ENCODE results near the gene GAN. TPM values are rescaled to one million over a fixed set of nuclear protein-coding genes. Genes with fewer than 3 reads are reported as not detected.

GAN gene
- total and polyA plus RNA-seq, 9 of the 15 experiments (the other 6 are each of a cell fraction or from before 2014, with no cell fraction given) = 0.83 to 15.1 (median 5.2) TPM

DNA sequence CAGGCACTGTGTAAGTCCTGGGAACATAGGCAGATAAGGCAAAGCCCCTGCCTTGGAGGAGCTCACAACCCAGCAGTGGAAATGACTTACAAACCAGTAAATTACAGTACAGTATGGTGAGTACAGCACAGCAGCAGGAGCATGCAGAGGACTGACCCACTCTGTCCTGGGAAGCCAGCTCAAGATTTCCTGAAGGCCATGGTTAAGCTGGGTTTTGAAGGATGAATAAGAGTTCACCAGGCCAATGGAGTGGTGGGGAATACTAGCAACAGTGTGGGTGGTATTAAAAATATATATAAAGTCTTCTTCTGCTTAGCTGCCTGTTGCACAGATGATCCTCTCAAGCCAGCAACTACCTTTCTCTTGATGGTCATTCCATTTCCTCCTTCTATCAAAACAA is 3.0 kb upstream of the GAN start:
- ChIA-PET CTCF (ENCODE audit: low intra/inter-chr PET ratio) (no interaction called here), POLR2A (interaction anchor here (2.0 kb wide), 1 partner anchor 10 kb away, joined by 11 read pairs; no protein-coding TSS in a partner anchor)

More for the DNA sequence above, 3.0 kb upstream of the GAN start:
- in situ Hi-C loops (cut with MboI) = no loop called here
- H3K9ac ChIP-seq (ENCODE audit: insufficient read depth in 1 of 2, low read depth in 2 of 2, low read length in 2 of 2) = no peak overlapping the region
- no TSS peak for BruUV-seq (replicated peaks)
- peaks cover 15 to 22% of the 10 kb centered on the region in 2 experiments for H3K4me1 ChIP-seq (replicated peaks in 1 of 2; ENCODE audit: control insufficient read depth in 2 of 2, insufficient read depth in 2 of 2, low read length in 2 of 2)
- ATAC-seq (no peak), DNase-seq (ENCODE audit: extremely low read depth in 1 of 4, low spot score in 3 of 4) (no peak), FAIRE-seq (no peak)
- intact Hi-C loops (cut with micrococcal nuclease) = no loop called here
- peaks cover 6% of the 10 kb centered on the region; the same call in 1 of the 2 replicates for H4K20me1 ChIP-seq (replicated peaks; ENCODE audit: control insufficient read depth, insufficient read depth, low read length)
- H2AFZ ChIP-seq (ENCODE audit: low read depth, low read length) = no peak overlapping the region
- H3K9me3 ChIP-seq (replicated peaks; ENCODE audit: control insufficient read depth, insufficient read depth, low read depth, low read length) = no peaks in the 10 kb centered on the region
- no peaks in the 10 kb centered on the region for H3K36me3 ChIP-seq (ENCODE audit: control insufficient read depth, insufficient read depth, low read length)
- no peak overlapping the region for H3K4me3 ChIP-seq
- H3K9me1 ChIP-seq (ENCODE audit: control insufficient read depth, insufficient read depth, low read length) = no peaks in the 10 kb centered on the region
- H3K27ac ChIP-seq (ENCODE audit: extremely low read depth, low read depth, low read length) = no peak overlapping the region
- H3K4me2 ChIP-seq (ENCODE audit: insufficient read depth, low read length) = no peak overlapping the region
- peaks cover 0 to 4% of the 10 kb centered on the region in 2 experiments; a peak in 1 of 5 replicates for H3K27me3 ChIP-seq (ENCODE audit: control insufficient read depth in 2 of 2, insufficient read depth in 2 of 2, low read length in 2 of 2)
- TF ChIP-seq, protein P1, sequence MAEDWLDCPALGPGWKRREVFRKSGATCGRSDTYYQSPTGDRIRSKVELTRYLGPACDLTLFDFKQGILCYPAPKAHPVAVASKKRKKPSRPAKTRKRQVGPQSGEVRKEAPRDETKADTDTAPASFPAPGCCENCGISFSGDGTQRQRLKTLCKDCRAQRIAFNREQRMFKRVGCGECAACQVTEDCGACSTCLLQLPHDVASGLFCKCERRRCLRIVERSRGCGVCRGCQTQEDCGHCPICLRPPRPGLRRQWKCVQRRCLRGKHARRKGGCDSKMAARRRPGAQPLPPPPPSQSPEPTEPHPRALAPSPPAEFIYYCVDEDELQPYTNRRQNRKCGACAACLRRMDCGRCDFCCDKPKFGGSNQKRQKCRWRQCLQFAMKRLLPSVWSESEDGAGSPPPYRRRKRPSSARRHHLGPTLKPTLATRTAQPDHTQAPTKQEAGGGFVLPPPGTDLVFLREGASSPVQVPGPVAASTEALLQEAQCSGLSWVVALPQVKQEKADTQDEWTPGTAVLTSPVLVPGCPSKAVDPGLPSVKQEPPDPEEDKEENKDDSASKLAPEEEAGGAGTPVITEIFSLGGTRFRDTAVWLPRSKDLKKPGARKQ (CRISPR knock-in tag; IDR thresholded peaks at IDR 0.05) = no peak
- no peak for TF ChIP-seq ZNF445 (CRISPR knock-in tag; IDR thresholded peaks at IDR 0.05; ENCODE audit: low read depth)
- TF ChIP-seq, protein P2, sequence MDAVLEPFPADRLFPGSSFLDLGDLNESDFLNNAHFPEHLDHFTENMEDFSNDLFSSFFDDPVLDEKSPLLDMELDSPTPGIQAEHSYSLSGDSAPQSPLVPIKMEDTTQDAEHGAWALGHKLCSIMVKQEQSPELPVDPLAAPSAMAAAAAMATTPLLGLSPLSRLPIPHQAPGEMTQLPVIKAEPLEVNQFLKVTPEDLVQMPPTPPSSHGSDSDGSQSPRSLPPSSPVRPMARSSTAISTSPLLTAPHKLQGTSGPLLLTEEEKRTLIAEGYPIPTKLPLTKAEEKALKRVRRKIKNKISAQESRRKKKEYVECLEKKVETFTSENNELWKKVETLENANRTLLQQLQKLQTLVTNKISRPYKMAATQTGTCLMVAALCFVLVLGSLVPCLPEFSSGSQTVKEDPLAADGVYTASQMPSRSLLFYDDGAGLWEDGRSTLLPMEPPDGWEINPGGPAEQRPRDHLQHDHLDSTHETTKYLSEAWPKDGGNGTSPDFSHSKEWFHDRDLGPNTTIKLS (IDR thresholded peaks at IDR 0.05; ENCODE audit: borderline replicate concordance, low read depth) = no peak
- TF ChIP-seq, protein P3, sequence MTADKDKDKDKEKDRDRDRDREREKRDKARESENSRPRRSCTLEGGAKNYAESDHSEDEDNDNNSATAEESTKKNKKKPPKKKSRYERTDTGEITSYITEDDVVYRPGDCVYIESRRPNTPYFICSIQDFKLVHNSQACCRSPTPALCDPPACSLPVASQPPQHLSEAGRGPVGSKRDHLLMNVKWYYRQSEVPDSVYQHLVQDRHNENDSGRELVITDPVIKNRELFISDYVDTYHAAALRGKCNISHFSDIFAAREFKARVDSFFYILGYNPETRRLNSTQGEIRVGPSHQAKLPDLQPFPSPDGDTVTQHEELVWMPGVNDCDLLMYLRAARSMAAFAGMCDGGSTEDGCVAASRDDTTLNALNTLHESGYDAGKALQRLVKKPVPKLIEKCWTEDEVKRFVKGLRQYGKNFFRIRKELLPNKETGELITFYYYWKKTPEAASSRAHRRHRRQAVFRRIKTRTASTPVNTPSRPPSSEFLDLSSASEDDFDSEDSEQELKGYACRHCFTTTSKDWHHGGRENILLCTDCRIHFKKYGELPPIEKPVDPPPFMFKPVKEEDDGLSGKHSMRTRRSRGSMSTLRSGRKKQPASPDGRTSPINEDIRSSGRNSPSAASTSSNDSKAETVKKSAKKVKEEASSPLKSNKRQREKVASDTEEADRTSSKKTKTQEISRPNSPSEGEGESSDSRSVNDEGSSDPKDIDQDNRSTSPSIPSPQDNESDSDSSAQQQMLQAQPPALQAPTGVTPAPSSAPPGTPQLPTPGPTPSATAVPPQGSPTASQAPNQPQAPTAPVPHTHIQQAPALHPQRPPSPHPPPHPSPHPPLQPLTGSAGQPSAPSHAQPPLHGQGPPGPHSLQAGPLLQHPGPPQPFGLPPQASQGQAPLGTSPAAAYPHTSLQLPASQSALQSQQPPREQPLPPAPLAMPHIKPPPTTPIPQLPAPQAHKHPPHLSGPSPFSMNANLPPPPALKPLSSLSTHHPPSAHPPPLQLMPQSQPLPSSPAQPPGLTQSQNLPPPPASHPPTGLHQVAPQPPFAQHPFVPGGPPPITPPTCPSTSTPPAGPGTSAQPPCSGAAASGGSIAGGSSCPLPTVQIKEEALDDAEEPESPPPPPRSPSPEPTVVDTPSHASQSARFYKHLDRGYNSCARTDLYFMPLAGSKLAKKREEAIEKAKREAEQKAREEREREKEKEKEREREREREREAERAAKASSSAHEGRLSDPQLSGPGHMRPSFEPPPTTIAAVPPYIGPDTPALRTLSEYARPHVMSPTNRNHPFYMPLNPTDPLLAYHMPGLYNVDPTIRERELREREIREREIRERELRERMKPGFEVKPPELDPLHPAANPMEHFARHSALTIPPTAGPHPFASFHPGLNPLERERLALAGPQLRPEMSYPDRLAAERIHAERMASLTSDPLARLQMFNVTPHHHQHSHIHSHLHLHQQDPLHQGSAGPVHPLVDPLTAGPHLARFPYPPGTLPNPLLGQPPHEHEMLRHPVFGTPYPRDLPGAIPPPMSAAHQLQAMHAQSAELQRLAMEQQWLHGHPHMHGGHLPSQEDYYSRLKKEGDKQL (CRISPR knock-in tag; IDR thresholded peaks at IDR 0.05; ENCODE audit: borderline replicate concordance) = no peak
- TF ChIP-seq CAMTA2 (CRISPR knock-in tag; conservative IDR thresholded peaks at IDR 0.05) = no peak
- TF ChIP-seq RBFOX2 (IDR thresholded peaks at IDR 0.05; ENCODE audit: low read depth, low read length) = no peak
- TF ChIP-seq STAT5B (CRISPR knock-in tag; IDR thresholded peaks at IDR 0.05) = no peak
- TF ChIP-seq MAZ (CRISPR knock-in tag; conservative IDR thresholded peaks at IDR 0.05 in 1 of 2, IDR thresholded peaks at IDR 0.05 in 1 of 2) = no peak
- no peak for TF ChIP-seq XRCC4 (IDR thresholded peaks at IDR 0.05; ENCODE audit: extremely low read depth, insufficient read depth, insufficient read length)
- no peak for TF ChIP-seq ZNF444 (CRISPR knock-in tag; IDR thresholded peaks at IDR 0.05)
- peaks cover 31% of the 10 kb centered on the region for H3K79me2 ChIP-seq (ENCODE audit: control insufficient read depth, insufficient read depth, low read length)
